ENCODE data around the gene FBP1.

Gene FBP1

DNA sequence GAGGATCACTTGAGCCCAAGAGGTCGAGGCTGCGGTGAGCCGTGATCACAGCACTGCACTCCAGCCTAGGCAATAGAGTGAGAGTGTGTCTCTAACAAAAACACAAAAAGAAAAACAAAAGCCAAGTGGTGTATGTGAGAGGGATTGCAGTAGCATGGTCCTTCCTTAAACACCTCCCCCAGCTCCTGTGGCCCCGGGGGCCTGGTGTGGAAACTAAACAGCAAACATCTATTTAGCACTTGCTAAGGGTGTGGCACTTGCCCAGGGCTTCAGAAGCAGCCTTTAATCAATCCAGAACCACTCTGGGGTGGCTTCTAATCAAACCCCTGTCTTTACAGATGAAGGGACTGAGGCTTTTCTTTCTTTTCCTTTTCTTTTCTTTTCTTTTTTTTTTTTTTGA lies 4.4 kb upstream of the FBP1 start:
- TF ChIP-seq, protein P1, sequence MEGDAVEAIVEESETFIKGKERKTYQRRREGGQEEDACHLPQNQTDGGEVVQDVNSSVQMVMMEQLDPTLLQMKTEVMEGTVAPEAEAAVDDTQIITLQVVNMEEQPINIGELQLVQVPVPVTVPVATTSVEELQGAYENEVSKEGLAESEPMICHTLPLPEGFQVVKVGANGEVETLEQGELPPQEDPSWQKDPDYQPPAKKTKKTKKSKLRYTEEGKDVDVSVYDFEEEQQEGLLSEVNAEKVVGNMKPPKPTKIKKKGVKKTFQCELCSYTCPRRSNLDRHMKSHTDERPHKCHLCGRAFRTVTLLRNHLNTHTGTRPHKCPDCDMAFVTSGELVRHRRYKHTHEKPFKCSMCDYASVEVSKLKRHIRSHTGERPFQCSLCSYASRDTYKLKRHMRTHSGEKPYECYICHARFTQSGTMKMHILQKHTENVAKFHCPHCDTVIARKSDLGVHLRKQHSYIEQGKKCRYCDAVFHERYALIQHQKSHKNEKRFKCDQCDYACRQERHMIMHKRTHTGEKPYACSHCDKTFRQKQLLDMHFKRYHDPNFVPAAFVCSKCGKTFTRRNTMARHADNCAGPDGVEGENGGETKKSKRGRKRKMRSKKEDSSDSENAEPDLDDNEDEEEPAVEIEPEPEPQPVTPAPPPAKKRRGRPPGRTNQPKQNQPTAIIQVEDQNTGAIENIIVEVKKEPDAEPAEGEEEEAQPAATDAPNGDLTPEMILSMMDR (conservative IDR thresholded peaks at IDR 0.05; ENCODE audit: low read length), result no peak
- no peak for TF ChIP-seq EZH2phosphoT487 (IDR thresholded peaks at IDR 0.05; ENCODE audit: borderline replicate concordance)
- Histone ChIP-seq H3K27me3 (ENCODE audit: insufficient read depth, low read length, poor library complexity, severe bottlenecking) (no peaks in the 10 kb centered on the region), H3K9ac (ENCODE audit: low read depth, low read length, poor library complexity, severe bottlenecking) (no peak overlapping the region), H3K9me3 (ENCODE audit: insufficient read depth, low read depth, low read length) (no peaks in the 10 kb centered on the region), H3K4me3 (ENCODE audit: low read length, poor library complexity, severe bottlenecking) (no peak overlapping the region), H2AFZ (ENCODE audit: low read length) (no peak overlapping the region), H3F3A (ENCODE audit: low read depth) (no peaks in the 10 kb centered on the region), H3K9me2 (replicated peaks; ENCODE audit: low read depth, low read length) (no peaks in the 10 kb centered on the region), H3K79me2 (ENCODE audit: insufficient read depth, low read length) (no peaks in the 10 kb centered on the region), H4K20me1 (ENCODE audit: insufficient read depth, low read length, poor library complexity, severe bottlenecking) (no peaks in the 10 kb centered on the region), H3K4me2 (ENCODE audit: low read depth, low read length, poor library complexity, severe bottlenecking) (no peak overlapping the region), H3K36me3 (ENCODE audit: insufficient read depth, low read length) (no peaks in the 10 kb centered on the region), H3K4me1 (ENCODE audit: insufficient read depth, low read length, poor library complexity, severe bottlenecking) (no peaks in the 10 kb centered on the region)

DNA sequence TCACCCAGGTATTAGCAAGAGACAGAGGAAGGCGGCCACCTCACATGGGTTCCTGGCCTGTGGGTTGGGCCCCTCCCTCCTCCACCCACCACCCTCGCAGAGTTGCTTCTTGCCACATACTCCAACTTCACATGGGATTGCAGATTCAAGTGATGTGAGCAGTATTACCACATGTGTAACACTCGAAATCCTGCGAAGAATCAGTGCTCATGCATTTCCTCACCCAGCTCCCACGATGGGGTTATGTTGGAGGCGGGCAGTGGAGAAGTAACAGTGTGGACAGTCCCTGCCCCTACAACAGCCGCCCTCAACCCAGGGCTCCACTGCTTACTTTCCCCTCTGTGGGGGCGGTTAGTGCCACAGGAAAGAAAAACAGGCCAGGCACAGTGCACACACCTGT lies 3.9 kb upstream of the FBP1 start:
- Histone ChIP-seq H3K4me1 (ENCODE audit: insufficient read depth, low read length, poor library complexity, severe bottlenecking) (no peaks in the 10 kb centered on the region), H4K20me1 (ENCODE audit: insufficient read depth, low read length, poor library complexity, severe bottlenecking) (no peaks in the 10 kb centered on the region), H3K4me2 (ENCODE audit: low read depth, low read length, poor library complexity, severe bottlenecking) (no peak overlapping the region), H3K27me3 (ENCODE audit: insufficient read depth, low read length, poor library complexity, severe bottlenecking) (no peaks in the 10 kb centered on the region), H3K9ac (ENCODE audit: low read depth, low read length, poor library complexity, severe bottlenecking) (no peak overlapping the region), H3K36me3 (ENCODE audit: insufficient read depth, low read length) (no peaks in the 10 kb centered on the region), H3K9me3 (ENCODE audit: insufficient read depth, low read depth, low read length) (no peaks in the 10 kb centered on the region), H3K4me3 (ENCODE audit: low read length, poor library complexity, severe bottlenecking) (no peak overlapping the region), H3K79me2 (ENCODE audit: insufficient read depth, low read length) (no peaks in the 10 kb centered on the region), H3K9me2 (replicated peaks; ENCODE audit: low read depth, low read length) (no peaks in the 10 kb centered on the region), H3F3A (ENCODE audit: low read depth) (no peaks in the 10 kb centered on the region), H2AFZ (ENCODE audit: low read length) (no peak overlapping the region)
- no peak for TF ChIP-seq EZH2phosphoT487 (IDR thresholded peaks at IDR 0.05; ENCODE audit: borderline replicate concordance)

DNA sequence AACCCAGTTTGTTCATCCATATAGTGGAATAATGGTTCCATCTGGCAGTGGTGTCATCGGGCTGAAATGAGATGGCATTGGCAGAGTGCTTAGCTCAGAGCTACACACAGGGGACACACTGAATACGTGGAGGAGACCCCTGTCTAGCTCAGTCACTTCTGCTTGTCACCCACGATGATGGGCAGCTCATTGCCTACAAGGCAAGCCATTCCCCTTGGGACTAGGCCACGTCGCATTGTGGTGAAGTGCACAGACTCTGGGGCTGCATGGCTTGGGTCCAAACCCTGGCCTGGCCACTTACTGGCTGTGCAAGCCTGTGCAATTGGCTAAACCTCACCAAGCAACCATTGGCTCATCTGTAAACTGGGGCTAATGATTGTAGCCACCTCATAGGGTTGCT lies 3.2 kb upstream of the FBP1 start:
- no peak overlapping the region for H3K4me2 ChIP-seq (ENCODE audit: low read depth, low read length, poor library complexity, severe bottlenecking)
- H2AFZ ChIP-seq (ENCODE audit: low read length), result no peak overlapping the region
- no peaks in the 10 kb centered on the region for H3K27me3 ChIP-seq (ENCODE audit: insufficient read depth, low read length, poor library complexity, severe bottlenecking)
- no peaks in the 10 kb centered on the region for H3K36me3 ChIP-seq (ENCODE audit: insufficient read depth, low read length)
- TF ChIP-seq, protein P1 (conservative IDR thresholded peaks at IDR 0.05; ENCODE audit: low read length), result no peak
- TF ChIP-seq EZH2phosphoT487 (IDR thresholded peaks at IDR 0.05; ENCODE audit: borderline replicate concordance), result no peak
- H4K20me1 ChIP-seq (ENCODE audit: insufficient read depth, low read length, poor library complexity, severe bottlenecking), result no peaks in the 10 kb centered on the region
- no peaks in the 10 kb centered on the region for H3K9me2 ChIP-seq (replicated peaks; ENCODE audit: low read depth, low read length)
- H3K9ac ChIP-seq (ENCODE audit: low read depth, low read length, poor library complexity, severe bottlenecking), result no peak overlapping the region
- no peaks in the 10 kb centered on the region for H3K4me1 ChIP-seq (ENCODE audit: insufficient read depth, low read length, poor library complexity, severe bottlenecking)
- no peaks in the 10 kb centered on the region for H3K9me3 ChIP-seq (ENCODE audit: insufficient read depth, low read depth, low read length)
- no peak overlapping the region for H3K4me3 ChIP-seq (ENCODE audit: low read length, poor library complexity, severe bottlenecking)
- H3F3A ChIP-seq (ENCODE audit: low read depth), result no peaks in the 10 kb centered on the region
- H3K79me2 ChIP-seq (ENCODE audit: insufficient read depth, low read length), result no peaks in the 10 kb centered on the region

DNA sequence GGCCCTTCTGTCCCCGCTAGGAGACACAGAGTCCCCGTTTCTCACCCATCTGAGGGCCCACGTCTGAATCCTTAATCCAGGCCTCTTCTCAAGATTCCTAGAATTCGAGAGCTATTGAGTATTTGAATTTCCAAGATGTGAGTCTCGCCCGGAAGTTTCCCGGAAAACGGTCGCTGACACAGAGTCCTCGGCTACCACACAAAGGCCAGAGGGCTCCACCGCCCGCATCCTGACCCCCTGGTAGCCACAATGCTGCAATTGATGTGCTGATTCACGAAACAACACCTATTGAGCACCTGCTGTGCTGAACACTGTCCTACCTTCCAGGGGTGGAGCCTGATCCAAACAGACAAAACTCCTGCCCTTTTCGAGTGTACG lies 670 bp upstream of the FBP1 start:
- Histone ChIP-seq H3K79me2 (ENCODE audit: insufficient read depth, low read length) (no peaks in the 10 kb centered on the region), H3K4me1 (ENCODE audit: insufficient read depth, low read length, poor library complexity, severe bottlenecking) (no peaks in the 10 kb centered on the region), H3K4me2 (ENCODE audit: low read depth, low read length, poor library complexity, severe bottlenecking) (no peak overlapping the region), H3K9ac (ENCODE audit: low read depth, low read length, poor library complexity, severe bottlenecking) (no peak overlapping the region), H3K4me3 (ENCODE audit: low read length, poor library complexity, severe bottlenecking) (no peak overlapping the region), H4K20me1 (ENCODE audit: insufficient read depth, low read length, poor library complexity, severe bottlenecking) (no peaks in the 10 kb centered on the region), H3K36me3 (ENCODE audit: insufficient read depth, low read length) (no peaks in the 10 kb centered on the region), H3K9me3 (ENCODE audit: insufficient read depth, low read depth, low read length) (no peaks in the 10 kb centered on the region), H3K27me3 (ENCODE audit: insufficient read depth, low read length, poor library complexity, severe bottlenecking) (no peaks in the 10 kb centered on the region), H2AFZ (ENCODE audit: low read length) (no peak overlapping the region), H3K9me2 (replicated peaks; ENCODE audit: low read depth, low read length) (no peaks in the 10 kb centered on the region), H3F3A (ENCODE audit: low read depth) (no peaks in the 10 kb centered on the region)
- no peak for TF ChIP-seq EZH2phosphoT487 (IDR thresholded peaks at IDR 0.05; ENCODE audit: borderline replicate concordance)
- TF ChIP-seq, protein P1 (conservative IDR thresholded peaks at IDR 0.05; ENCODE audit: low read length), result no peak

Data from Loucy (cell line).